Epithelial cell of prostate (primary cell): ENCODE results near the gene ATAD3A.

Experiments used
- DNase-seq: peaks from one replicate; pipeline ENCODE4 v3.0.0-alpha.2; 2011; ENCODE audit warnings: low read depth, low spot score
- H3K27ac ChIP-seq: fragments of 450-650 bp; 2 replicates; pipeline ENCODE4 v1.5.1; 2017; ENCODE audit warnings: mild to moderate bottlenecking

The ATAD3A gene

DNA sequence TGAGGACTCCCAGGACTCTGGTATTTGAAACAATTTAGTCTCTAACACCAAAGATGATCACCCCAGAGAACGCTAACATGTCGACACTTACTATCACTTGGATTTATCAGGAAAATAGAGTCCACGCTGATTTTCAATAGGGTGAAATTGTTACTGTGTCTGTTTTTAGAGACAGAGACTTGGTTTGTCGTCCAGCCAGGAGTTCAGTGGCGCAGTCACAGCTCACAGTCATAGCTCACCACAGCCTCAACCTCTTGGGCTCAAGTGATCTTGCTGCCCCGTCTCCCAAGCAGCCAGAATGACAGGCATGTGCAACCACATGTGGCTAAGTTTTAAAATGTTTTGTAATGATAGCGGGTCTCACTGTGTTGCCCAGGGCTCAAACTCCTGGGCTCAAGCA lies 57.4 kb downstream of the ATAD3A start:
- no peak overlapping the region for H3K27ac ChIP-seq
- DNase-seq = no peak

DNA sequence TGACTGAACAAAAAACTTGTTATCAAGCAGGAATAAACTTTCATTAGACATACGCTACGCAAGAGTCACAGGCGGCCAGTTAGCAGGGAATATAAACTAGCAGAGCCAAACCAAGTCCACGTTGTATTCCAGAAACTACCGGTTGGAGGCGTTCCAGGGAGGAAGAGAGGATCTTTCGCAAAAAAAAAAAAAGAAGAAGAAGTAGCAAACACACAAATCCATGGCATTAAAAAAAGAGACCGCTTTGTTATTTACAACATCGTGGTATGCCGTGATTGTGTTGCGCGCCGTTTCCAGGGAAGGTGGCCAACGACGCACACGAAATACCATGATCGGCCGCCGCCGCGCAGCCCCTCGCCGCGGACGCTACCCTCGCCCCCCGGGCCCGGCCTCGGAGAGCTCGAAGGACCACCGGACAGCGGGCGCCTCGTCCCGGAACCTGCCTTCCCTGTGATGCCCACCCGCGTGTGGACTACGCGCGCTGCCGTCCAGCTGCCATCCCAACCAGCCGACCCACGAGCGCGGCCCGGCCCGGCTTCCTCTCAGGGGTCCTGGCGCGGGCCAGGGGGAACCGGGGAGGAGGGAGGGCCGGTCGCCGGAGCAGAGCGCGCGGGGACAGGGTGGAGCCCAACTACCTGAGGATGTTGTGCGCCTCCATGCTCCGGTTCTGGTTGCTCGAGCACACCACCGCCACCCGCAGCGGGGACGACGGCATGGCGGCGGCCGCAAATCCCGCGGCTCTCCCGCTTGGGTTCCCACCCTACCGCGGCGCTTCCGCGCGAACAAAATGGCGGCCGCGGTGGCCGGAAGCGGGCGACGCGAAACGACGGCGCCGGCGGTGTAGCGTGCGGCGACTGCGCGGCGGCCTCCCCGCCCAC lies 62.1 kb downstream of the ATAD3A start:
- no peak for DNase-seq
- peak overlapping the region; percentile 95 for H3K27ac ChIP-seq

DNA sequence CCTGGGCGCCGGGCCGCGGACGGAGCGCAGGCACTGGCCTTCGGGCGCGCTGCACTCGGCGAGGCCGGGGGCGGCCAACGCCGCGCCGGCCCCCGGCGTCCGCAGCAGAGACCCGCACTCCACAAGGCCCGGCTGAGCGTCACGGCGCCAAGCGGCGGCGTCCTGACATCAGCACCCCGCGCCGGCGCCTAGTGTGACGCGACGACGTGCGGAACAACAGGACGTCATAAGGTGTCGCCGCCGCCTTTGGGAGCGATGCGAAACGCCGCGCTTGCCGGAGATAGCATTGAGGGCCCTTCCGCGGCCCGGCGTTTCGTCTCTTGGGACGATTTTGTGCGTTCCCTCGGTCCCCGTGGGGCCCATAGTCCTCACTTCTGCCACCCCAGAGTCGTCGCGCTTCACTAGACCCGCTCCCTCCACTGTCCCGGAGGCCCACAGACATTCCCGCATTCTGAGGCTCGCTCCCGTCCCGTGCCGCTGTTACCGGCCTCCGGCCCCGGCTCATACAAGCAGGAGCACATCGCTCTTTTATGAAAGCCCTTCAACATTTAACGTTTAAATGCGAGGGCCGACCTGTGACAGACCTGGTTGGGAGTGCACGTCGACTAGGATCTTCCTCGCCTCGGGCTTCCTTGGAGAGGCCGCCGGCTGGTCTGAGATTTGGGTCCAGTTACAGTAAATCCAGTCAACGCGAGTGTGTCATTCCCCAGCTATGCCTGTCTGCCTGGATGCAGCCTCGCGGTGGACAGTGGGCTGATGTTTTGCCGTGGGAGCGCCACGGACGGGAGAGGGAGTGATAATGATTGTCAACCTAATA lies 63.0 kb downstream of the ATAD3A start, which contains the start of gene SSU72:
Gene SSU72, minus strand, starts transcription at position 143 of the 817 bp plus-strand sequence. CDS start 306 bp downstream, outside the sequence.
- DNase-seq = peak; percentile 64
- peak within 1 kb of the TSS; percentile 95 for H3K27ac ChIP-seq

DNA sequence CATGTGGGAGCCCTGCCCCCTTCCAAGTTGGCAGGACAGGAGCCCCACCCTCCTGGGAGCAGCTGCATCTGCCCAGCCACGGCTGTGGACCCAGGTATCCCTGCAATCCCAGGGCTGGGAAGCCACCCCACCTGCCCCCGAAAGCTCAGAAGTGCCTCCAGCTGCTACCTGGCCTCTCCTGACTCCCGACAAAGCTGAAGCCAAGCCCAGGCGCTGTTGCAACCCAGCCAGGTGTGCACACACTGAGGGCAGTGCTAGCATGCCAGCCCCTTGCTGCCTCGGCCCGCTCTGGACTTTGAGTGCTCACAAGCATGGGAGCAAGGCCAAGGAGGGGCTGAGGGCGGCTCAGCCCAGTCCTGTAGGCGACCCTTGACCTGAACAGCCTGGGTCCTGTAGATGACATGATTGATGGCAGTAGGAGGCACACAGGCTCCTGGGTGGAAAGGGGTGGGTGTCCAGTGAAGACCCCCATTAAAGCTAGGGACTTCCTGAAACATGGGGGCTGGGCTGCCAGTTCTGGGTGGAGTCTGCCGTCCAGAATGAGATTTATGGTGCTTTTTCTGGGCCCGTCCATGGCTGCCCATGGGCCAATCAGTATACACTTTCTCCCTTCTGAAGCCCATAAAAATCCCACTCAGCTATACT lies 65.5 kb downstream of the ATAD3A start:
- H3K27ac ChIP-seq = no peak overlapping the region
- no peak for DNase-seq

DNA sequence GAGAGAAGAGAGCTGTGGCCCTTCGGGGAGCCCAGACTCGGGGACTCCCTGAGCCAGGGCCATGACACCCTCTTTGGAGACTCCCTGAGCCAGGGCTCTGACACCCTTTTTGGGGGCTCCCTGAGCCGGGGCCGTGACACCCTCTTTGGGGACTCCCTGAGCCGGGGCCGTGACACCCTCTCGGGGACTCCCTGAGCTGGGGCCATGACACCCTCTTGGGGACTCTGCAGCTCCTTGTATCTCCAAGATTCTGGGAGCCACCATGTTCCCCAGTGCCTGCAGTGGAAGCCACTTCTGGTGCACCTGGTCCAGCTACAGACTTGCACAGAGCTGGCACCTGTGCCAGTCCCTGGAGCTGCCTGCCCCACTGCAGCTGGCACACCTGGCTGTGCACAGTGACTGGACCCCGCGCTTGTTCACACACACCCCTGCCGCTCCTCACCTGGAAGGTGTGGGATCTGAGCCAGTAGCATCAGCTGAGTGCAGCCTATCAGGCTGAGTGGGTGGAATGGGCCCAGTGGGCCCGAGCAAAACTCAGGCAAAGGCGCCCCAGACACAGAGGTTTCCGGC lies 66.5 kb downstream of the ATAD3A start:
- DNase-seq = no peak
- no peak overlapping the region for H3K27ac ChIP-seq

DNA sequence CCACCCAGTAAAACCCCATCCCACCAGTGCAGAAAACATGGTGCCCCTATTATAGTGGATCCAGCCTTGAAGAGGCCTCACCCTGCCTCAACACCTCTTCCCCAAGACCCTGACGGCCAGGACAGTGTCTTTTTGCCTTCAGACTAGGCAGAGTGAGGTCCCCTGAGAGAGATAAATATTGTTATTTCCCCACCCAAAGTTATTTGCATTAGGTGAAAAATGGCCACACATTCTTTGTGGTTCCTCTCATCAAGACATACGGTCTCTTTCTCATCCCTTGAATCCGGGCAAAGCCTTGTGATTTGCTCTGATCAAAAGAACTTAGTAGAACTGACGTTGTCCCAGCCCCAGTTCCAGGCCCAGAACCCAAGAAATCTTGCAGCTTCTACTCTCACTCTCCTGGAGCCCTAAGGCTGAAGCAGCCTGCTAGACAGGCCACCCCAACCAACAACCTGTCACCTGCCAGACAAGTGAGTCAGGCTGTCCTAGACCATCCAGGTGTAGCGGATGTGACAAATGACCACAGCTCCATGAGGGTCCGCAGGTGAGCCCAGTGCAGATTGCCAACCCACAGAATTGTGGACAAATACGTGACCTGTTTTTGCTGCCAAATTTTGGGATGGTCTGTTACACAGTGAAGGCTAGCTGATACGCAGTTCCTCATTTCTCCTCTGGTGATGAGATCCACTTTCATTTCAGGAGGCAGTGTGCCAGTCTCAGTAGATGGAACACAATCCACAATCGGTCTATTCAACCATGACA lies 70.8 kb downstream of the ATAD3A start:
- DNase-seq = no peak

DNA sequence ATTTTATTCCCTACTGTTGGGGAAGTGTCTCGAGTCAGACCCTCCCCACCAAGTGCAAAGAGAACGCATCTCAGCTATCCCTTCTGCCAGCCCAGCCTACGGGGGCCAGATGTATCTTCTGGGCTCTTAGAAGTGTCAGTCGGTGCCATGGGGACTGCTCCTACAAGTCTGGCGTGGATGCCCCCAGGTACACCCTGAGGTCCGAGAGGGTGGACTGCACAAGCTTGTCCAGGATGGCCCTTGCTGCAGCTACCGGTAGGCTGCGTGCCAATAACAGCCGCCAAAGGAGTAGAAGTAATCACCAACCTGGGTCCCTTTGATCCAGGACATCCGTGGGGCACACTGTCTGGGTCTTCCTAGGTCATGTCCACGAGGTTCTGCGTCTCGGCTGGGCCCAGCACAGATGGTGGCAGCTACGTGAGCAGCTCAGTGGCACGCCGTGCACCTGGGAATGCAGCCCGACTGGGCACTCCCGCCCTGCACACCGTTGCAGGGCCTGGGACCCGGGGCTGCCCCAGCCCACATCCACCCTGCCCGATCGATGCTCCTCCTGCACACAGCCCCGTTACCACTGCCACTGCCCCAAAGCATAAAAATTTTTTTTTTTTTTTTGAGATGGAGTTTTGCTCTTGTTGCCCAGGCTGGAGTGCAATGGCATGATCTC lies 71.5 kb downstream of the ATAD3A start:
- H3K27ac ChIP-seq = no peak overlapping the region
- no peak for DNase-seq

More for the DNA sequence above, 70.8 kb downstream of the ATAD3A start:
- no peak overlapping the region for H3K27ac ChIP-seq
